ENCODE data around the gene IGLL5.

The IGLL5 gene

GRCh38 chr22:22911327-22912134 is 23.9 kb downstream of the IGLL5 start:
- H3K9me3 ChIP-seq (ENCODE audit: insufficient read depth, low read depth, low read length): peaks cover 30% of the 10 kb centered on the region
- H3K4me2 ChIP-seq (ENCODE audit: low read length): no peak overlapping the region
- H3K79me1 ChIP-seq (ENCODE audit: low read length): no peaks in the 10 kb centered on the region
- no peak overlapping the region for H2BK120ac ChIP-seq (ENCODE audit: insufficient read depth, low read length, poor library complexity)
- H3K4me1 ChIP-seq (ENCODE audit: control insufficient read depth in 1 of 2, insufficient read depth in 2 of 2, low read length in 2 of 2): no peaks in the 10 kb centered on the region
- H2AFZ ChIP-seq (ENCODE audit: insufficient read depth, low read length, poor library complexity): no peak overlapping the region
- no peak overlapping the region for H3K27ac ChIP-seq (ENCODE audit: low read depth, low read length)
- no peaks in the 10 kb centered on the region for H3K36me3 ChIP-seq (ENCODE audit: control insufficient read depth in 1 of 2, insufficient read depth in 2 of 2, low read length in 2 of 2)
- WGBS (ENCODE audit: extremely low coverage, insufficient coverage, insufficient read length): no CpG with 5 or more reads among the region's 15 CpGs
- no peak overlapping the region for H3K18ac ChIP-seq (ENCODE audit: low read length)
- no peak overlapping the region for H4K8ac ChIP-seq (ENCODE audit: low read depth, low read length)
- H3K9ac ChIP-seq (ENCODE audit: low read length): no peak overlapping the region
- no peak overlapping the region for H2BK12ac ChIP-seq (ENCODE audit: low read length)
- no peak overlapping the region for H2BK5ac ChIP-seq (ENCODE audit: low read depth, low read length, poor library complexity)
- no peak overlapping the region for H4K12ac ChIP-seq (ENCODE audit: low read depth, low read length)
- H3K79me2 ChIP-seq (ENCODE audit: control insufficient read depth, insufficient read depth, low read length, poor library complexity): no peaks in the 10 kb centered on the region
- H3K23ac ChIP-seq (ENCODE audit: low read length): no peak overlapping the region
- no peak overlapping the region for H3K14ac ChIP-seq (ENCODE audit: low read length)
- DNase-seq: no peak
- H3K4me3 ChIP-seq (ENCODE audit: low read depth, low read length): no peak overlapping the region
- H3K4ac ChIP-seq (ENCODE audit: low read depth, low read length): no peak overlapping the region
- H3K27me3 ChIP-seq (ENCODE audit: insufficient read depth, low read length): no peaks in the 10 kb centered on the region
- no peak overlapping the region for H2AK5ac ChIP-seq (ENCODE audit: low read length)
- H4K91ac ChIP-seq (ENCODE audit: low read depth, low read length): no peak overlapping the region

GRCh38 chr22:22912135-22912987 is 24.7 kb downstream of the IGLL5 start:
- H3K27ac ChIP-seq (ENCODE audit: low read depth, low read length): no peak overlapping the region
- H4K12ac ChIP-seq (ENCODE audit: low read depth, low read length): no peak overlapping the region
- no peak overlapping the region for H3K23ac ChIP-seq (ENCODE audit: low read length)
- no peak overlapping the region for H2AFZ ChIP-seq (ENCODE audit: insufficient read depth, low read length, poor library complexity)
- no peaks in the 10 kb centered on the region for H3K27me3 ChIP-seq (ENCODE audit: insufficient read depth, low read length)
- no peak overlapping the region for H4K8ac ChIP-seq (ENCODE audit: low read depth, low read length)
- no peak overlapping the region for H3K14ac ChIP-seq (ENCODE audit: low read length)
- no peak overlapping the region for H2BK120ac ChIP-seq (ENCODE audit: insufficient read depth, low read length, poor library complexity)
- no peak overlapping the region for H3K18ac ChIP-seq (ENCODE audit: low read length)
- no peak overlapping the region for H3K4me2 ChIP-seq (ENCODE audit: low read length)
- H2BK5ac ChIP-seq (ENCODE audit: low read depth, low read length, poor library complexity): no peak overlapping the region
- no peak overlapping the region for H2AK5ac ChIP-seq (ENCODE audit: low read length)
- H3K36me3 ChIP-seq (ENCODE audit: control insufficient read depth in 1 of 2, insufficient read depth in 2 of 2, low read length in 2 of 2): no peaks in the 10 kb centered on the region
- H3K4ac ChIP-seq (ENCODE audit: low read depth, low read length): no peak overlapping the region
- no peak overlapping the region for H2BK12ac ChIP-seq (ENCODE audit: low read length)
- H3K4me3 ChIP-seq (ENCODE audit: low read depth, low read length): no peak overlapping the region
- no peak overlapping the region for H4K91ac ChIP-seq (ENCODE audit: low read depth, low read length)
- peaks cover 37% of the 10 kb centered on the region for H3K9me3 ChIP-seq (ENCODE audit: insufficient read depth, low read depth, low read length)
- H3K79me1 ChIP-seq (ENCODE audit: low read length): no peaks in the 10 kb centered on the region
- H3K4me1 ChIP-seq (ENCODE audit: control insufficient read depth in 1 of 2, insufficient read depth in 2 of 2, low read length in 2 of 2): no peaks in the 10 kb centered on the region
- H3K9ac ChIP-seq (ENCODE audit: low read length): no peak overlapping the region
- DNase-seq: no peak
- no CpG with 5 or more reads among the region's 8 CpGs for WGBS (ENCODE audit: extremely low coverage, insufficient coverage, insufficient read length)
- no peaks in the 10 kb centered on the region for H3K79me2 ChIP-seq (ENCODE audit: control insufficient read depth, insufficient read depth, low read length, poor library complexity)

- Histone ChIP-seq H3K36me3 (ENCODE audit: control insufficient read depth in 1 of 2, insufficient read depth in 2 of 2, low read length in 2 of 2) (no peaks in the 10 kb centered on the region), H3K79me2 (ENCODE audit: control insufficient read depth, insufficient read depth, low read length, poor library complexity) (no peaks in the 10 kb centered on the region), H3K79me1 (ENCODE audit: low read length) (no peaks in the 10 kb centered on the region), H2BK12ac (ENCODE audit: low read length) (no peak overlapping the region), H4K91ac (ENCODE audit: low read depth, low read length) (no peak overlapping the region), H2BK120ac (ENCODE audit: insufficient read depth, low read length, poor library complexity) (no peak overlapping the region), H2AFZ (ENCODE audit: insufficient read depth, low read length, poor library complexity) (no peak overlapping the region), H3K18ac (ENCODE audit: low read length) (no peak overlapping the region), H3K4me1 (ENCODE audit: control insufficient read depth in 1 of 2, insufficient read depth in 2 of 2, low read length in 2 of 2) (no peaks in the 10 kb centered on the region), H2AK5ac (ENCODE audit: low read length) (no peak overlapping the region), H4K12ac (ENCODE audit: low read depth, low read length) (no peak overlapping the region), H3K4me3 (ENCODE audit: low read depth, low read length) (no peak overlapping the region), H3K27me3 (ENCODE audit: insufficient read depth, low read length) (no peaks in the 10 kb centered on the region), H3K4me2 (ENCODE audit: low read length) (no peak overlapping the region), H4K8ac (ENCODE audit: low read depth, low read length) (no peak overlapping the region), H3K27ac (ENCODE audit: low read depth, low read length) (no peak overlapping the region), H3K9ac (ENCODE audit: low read length) (no peak overlapping the region), H3K14ac (ENCODE audit: low read length) (no peak overlapping the region), H3K23ac (ENCODE audit: low read length) (no peak overlapping the region), H2BK5ac (ENCODE audit: low read depth, low read length, poor library complexity) (no peak overlapping the region), H3K9me3 (ENCODE audit: insufficient read depth, low read depth, low read length) (peaks cover 37% of the 10 kb centered on the region), H3K4ac (ENCODE audit: low read depth, low read length) (no peak overlapping the region)
- WGBS (ENCODE audit: extremely low coverage, insufficient coverage, insufficient read length): no CpG with 5 or more reads among the region's 7 CpGs
- no peak for DNase-seq
Observed at GRCh38 chr22:22912988-22913253, 25.3 kb downstream of the IGLL5 start.

- H2BK120ac ChIP-seq (ENCODE audit: insufficient read depth, low read length, poor library complexity): no peak overlapping the region
- no peak overlapping the region for H4K8ac ChIP-seq (ENCODE audit: low read depth, low read length)
- H3K9ac ChIP-seq (ENCODE audit: low read length): no peak overlapping the region
- no peak overlapping the region for H3K14ac ChIP-seq (ENCODE audit: low read length)
- no peak overlapping the region for H2AK5ac ChIP-seq (ENCODE audit: low read length)
- no peak overlapping the region for H3K18ac ChIP-seq (ENCODE audit: low read length)
- no peak overlapping the region for H3K4me2 ChIP-seq (ENCODE audit: low read length)
- WGBS (ENCODE audit: extremely low coverage, insufficient coverage, insufficient read length): no CpG with 5 or more reads among the region's 5 CpGs
- H4K91ac ChIP-seq (ENCODE audit: low read depth, low read length): no peak overlapping the region
- no peak overlapping the region for H2AFZ ChIP-seq (ENCODE audit: insufficient read depth, low read length, poor library complexity)
- H3K27me3 ChIP-seq (ENCODE audit: insufficient read depth, low read length): no peaks in the 10 kb centered on the region
- no peak overlapping the region for H4K12ac ChIP-seq (ENCODE audit: low read depth, low read length)
- H3K27ac ChIP-seq (ENCODE audit: low read depth, low read length): no peak overlapping the region
- no peak overlapping the region for H3K4ac ChIP-seq (ENCODE audit: low read depth, low read length)
- H3K36me3 ChIP-seq (ENCODE audit: control insufficient read depth in 1 of 2, insufficient read depth in 2 of 2, low read length in 2 of 2): no peaks in the 10 kb centered on the region
- H3K4me1 ChIP-seq (ENCODE audit: control insufficient read depth in 1 of 2, insufficient read depth in 2 of 2, low read length in 2 of 2): no peaks in the 10 kb centered on the region
- H3K23ac ChIP-seq (ENCODE audit: low read length): no peak overlapping the region
- no peaks in the 10 kb centered on the region for H3K79me2 ChIP-seq (ENCODE audit: control insufficient read depth, insufficient read depth, low read length, poor library complexity)
- no peak overlapping the region for H3K4me3 ChIP-seq (ENCODE audit: low read depth, low read length)
- no peak for DNase-seq
- H2BK12ac ChIP-seq (ENCODE audit: low read length): no peak overlapping the region
- H2BK5ac ChIP-seq (ENCODE audit: low read depth, low read length, poor library complexity): no peak overlapping the region
- H3K79me1 ChIP-seq (ENCODE audit: low read length): no peaks in the 10 kb centered on the region
- H3K9me3 ChIP-seq (ENCODE audit: insufficient read depth, low read depth, low read length): peaks cover 36% of the 10 kb centered on the region
Observed at GRCh38 chr22:22913989-22914388, 26.4 kb downstream of the IGLL5 start.

All from trophoblast cell (in vitro differentiated cells and primary cell).